Esophagus mucosa (tissue), 1 donor: ENCODE measurements around the gene TMEM198. TPM values are rescaled to one million over a fixed set of nuclear protein-coding genes. Genes with fewer than 3 reads are reported as not detected.
A peak's percentile ranks its signal among the peaks of the same experiment; 100 is the strongest.

Experiments used
- ATAC-seq: fragments of 200-7000 bp; cut with Tn5 transposase; one replicate; pipeline ENCODE4 v1.9.1; 2020
- total RNA-seq: library from RNA; stranded (reverse); gene quantifications from one replicate; pipeline ENCODE4 v1.2.4, GENCODE V29; 2023
- donor health status: DM: yes; HTN: yes; CAD: no.

TMEM198 gene
- total RNA-seq, 1 donor from 2014 or later = 1.2 TPM

DNA sequence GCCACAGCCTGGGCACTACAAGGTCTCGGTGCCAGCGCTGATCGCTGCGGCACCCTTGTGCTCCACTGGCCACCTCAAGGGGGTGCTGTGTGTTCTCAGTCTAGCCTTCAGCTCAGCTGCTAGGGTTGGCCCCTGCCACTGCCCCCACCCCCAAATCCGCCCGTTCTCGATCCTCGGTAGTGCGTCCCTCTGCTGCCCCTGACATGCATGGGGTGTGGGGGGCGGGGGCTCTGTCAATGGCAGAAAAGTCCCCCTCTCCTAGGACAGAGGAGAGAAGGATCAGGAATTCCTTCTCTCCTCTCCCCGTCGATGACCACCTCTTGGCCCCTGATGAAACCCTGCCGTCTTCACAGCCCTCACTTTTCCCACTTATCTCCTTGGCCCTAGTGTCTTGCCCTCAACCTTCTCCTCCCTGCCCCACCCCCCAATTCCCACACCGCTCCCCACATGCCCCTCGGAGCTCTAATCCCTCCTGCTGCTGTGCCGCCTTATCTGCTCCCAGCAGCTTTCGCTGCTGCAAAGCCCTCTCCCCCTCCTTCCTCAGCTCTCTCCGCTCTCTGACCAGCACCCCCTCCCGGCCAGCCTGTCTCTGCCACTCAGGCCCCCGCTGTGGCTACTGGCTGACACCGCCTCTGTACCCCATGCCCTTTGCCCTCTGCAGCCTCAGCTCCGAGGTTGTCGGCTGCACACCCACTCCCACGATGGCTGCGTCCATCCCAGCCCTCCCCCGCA, 33.9 kb upstream of the TMEM198 start:
- peak; percentile 63 for ATAC-seq

DNA sequence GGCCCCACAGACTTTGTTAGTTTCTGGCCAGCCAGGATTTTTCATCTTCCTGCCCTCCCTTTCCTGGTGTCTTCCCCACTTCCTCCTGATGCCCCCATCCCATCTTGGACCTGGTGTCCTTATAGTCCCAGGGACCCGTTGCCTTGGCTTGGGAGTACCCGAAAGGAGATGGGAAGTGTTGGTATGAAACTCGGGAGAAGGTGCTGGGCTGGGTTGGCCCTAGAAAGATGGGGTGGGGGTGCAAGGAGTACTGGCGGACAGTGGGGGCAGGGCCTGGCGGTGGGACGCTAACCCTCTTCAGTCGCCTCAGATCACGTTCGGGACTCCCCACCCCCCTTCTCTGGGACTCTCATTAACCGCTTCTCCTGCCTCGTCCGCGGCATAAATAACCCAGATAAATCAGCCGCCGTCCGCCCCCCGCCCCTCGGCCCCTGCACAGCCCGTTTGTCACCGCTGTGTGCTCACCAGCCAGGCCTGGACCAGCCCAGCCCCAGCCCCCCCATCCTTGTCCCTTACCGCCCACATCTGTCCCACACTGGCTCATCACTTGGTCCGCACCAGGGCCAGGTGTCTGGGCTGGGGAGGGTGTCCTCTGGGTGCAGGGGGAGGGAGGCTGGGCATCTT, 33.2 kb upstream of the TMEM198 start:
- no peak for ATAC-seq

DNA sequence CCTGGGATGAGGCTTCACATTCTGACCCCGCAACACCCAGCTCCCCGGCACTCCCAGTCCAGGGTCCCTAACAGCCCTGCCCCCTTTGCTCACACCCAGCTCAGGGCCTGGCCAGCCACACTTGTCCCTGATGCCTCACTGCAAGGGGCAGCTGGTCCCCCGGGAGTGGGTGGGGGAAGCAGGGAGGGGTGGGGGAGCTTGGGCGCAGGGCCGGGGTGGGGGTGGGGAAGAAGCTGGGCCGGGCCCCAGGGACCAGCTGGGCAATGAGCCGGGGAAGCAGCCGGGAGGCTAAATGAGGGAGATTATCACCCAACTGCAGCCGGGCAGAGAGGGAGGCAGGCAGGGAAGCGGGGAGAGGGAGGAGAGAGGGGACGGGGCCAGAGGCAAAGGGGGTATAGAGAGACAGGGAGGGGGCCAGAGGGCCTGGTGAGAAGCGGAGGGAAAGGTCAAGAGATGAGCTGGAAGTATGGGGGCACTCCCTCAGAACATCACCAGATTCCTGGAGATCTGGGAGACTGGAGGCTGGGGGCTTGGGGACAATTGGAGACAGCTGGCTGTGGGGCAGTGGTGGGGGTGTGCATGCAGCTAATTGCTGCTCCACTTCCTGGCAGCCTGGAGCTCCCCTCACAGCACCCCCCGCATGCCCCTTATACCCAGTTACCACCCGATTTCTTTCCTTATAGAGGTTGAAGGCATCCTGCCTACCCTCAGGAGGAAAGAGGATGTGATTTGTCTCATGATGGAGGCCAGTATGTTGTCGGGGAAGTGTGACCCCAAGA, 32.1 kb upstream of the TMEM198 start:
- no peak for ATAC-seq

DNA sequence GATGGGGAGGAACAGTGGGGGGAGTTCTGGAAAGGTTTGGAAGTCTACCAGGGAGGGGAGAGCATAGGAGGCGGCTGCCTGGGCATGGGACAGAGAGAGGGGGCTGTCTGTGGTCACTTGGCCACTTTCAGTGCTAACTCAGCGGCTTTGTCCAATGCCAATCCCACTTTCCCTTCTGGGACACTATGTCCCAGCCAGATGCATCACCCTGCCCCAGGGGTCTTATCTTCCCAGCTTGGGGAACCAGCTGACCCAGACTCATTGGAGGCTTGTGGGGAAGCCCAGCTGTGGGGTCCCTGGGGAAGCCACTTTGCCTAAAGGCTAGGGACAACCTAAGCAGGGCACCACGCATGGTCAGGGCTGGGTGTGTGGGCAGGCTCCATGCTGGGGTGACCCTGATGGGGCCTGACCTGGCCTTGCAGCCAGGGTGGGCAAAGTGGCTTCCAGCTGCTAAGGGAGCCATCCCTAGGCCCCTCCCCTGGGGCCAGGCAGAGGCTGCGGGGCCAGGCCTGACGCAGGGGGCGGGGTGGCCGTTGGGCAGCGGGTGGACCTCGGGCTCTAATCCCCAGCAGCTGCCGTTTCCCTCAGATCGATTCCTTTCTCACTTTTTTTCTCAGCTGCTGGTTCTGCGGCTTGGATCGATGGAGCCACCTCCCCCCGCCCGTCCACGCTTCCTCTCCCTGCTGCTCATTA, 31.2 kb upstream of the TMEM198 start:
- ATAC-seq = no peak

DNA sequence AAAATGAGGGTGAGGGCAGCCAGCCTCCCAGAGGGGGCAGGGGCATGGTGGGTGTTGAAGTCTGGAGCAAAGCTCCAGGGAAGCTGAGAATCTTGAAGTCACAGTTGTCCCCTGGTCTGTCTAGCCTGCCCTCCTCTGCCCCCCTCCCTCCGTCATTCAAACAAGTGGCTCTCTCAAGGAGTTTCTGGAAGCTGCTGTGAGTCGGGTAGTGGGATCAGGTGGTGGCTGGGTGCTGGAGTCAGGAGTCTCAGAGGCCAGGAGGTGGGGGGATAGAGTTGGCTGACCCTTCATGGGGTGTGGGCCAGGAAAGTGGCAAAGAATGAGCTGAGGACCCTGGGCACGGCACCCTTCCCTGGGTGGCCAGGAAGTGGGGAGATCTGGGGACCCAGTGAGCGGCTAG, 30.0 kb upstream of the TMEM198 start:
- ATAC-seq = no peak

DNA sequence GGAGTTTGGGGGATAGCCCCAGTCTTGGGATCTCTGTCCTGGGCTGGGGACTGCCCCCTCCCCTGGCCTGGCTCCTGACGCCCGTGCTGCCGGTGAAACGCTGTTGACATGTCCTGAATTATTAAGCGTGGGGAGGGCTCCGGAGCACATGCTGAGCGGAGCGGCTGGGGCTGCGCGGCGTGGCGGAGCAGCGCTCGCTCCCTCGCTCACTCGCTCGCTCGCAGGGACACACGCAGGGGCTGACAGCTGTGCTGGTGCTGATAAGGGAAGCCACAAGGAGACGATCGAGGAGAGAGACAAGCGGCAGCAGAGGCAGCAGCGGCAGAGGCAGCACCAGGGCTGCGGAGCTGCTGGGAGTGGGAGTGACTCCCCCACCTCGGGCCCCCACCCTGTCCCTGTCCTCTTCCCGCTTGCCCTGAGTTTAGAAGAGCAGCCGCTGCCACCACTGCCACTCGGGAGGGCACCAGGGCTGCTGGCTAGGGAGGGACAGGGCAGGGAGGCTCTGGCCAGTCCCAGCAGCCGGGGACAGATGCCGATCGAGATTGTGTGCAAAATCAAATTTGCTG, 29.5 kb upstream of the TMEM198 start, which contains the start of gene ASIC4:
Gene ASIC4 (plus strand): TSS at position 287 of the 566 bp plus-strand sequence. CDS start 243 bp downstream, at position 530.
- no peak for ATAC-seq

DNA sequence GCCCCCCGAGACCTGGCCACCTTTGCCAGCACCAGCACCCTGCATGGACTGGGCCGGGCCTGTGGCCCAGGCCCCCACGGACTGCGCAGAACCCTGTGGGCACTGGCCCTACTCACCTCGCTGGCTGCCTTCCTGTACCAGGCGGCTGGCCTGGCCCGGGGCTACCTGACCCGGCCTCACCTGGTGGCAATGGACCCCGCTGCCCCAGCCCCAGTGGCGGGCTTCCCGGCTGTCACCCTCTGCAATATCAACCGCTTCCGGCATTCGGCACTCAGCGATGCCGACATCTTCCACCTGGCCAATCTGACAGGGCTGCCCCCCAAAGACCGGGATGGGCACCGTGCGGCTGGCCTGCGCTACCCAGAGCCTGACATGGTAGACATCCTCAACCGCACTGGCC, 29.0 kb upstream of the TMEM198 start:
- ATAC-seq = no peak

DNA sequence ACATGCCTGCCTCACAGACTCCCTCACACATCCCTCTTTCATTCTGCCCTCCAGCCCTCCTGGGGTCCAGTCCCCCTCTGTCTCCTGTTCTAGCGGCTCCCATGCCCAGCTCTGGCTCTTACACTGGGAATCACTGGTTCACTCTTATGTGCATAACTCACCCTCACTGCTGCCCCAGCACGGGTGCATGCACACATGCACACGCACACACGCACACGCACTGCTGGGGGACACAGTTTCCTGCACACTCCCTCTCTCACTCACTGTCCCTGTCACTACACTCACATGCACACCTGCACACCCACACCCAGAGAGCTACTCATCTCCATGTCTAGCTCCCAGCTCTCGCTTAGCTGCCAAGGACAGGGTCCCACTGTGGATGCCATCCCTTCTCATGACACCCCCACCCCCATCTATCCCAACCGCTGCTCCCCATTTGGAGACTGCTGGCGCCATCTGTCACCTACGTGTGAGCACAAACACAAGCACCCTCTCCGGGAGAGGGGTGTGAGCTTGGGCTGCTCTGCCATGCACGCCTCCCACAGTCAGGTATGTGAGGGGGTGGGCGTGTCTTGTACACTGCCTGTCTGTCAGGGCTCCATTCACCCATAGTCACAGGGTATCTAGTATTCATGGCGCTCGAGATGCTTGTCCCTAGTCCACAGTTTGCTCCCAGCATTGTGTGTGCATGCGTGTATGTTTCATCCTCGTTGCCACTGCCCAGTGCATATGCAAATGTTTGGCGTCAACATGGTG, 27.8 kb upstream of the TMEM198 start:
- ATAC-seq = no peak

DNA sequence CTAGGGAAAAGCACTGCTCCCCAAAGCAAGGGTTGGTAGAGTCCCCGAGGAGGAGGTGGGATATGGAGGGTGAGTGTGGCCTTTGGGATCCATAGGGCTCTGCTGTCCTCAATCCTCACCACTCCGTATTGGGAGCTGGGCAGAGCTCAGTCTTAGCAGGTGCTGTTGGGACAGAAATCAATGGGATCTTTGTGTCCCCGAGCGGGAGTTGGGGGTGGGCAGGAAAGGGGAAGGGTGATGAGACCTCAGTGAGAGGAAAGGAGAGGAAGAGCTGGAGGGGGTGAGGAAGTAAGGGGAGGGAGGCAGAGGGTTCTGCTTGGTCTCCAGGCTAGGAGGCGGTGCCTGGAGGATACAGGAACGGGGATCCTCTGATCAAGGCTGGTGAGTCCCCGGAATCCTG, 26.9 kb upstream of the TMEM198 start:
- no peak for ATAC-seq

DNA sequence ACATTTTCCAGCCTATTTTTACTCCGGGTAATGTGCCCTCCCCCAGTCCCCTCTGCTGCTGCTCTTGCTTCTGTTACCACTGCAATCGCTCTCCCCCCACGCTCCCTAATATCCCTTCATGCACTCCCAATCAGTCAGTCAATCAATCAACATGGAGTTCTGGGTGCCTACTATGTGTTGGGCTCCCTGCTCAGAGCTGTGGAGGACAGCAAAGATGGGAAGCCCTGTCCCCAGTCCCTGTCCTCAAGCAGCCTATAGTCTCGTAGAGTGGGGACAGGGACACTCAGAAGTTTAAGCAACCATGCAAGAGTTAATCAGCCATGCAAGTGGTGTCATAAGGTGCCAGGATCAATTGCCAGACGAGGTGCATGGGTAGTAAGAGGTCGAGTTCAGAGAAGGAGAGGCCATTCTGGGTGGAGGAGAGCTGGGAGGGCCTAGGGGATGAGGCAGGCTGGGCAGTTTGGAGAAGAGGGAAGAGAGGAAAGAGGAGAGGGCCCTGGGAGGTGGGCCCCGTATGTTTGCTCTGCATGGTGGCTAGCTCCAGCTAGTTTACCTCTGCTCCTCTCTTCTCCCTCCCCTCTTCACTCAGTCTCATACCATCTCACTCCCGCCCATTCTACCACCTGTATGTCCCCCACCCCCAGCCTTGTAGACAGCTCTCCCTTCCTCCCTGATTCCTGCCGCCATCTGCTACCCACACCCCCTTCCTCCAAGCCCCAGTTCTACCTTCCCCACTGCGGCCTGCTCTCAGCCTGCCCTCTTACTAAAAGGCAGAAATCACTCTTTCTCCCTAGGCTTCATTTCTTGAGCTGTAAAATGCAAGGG, 25.7 kb upstream of the TMEM198 start:
- no peak for ATAC-seq

DNA sequence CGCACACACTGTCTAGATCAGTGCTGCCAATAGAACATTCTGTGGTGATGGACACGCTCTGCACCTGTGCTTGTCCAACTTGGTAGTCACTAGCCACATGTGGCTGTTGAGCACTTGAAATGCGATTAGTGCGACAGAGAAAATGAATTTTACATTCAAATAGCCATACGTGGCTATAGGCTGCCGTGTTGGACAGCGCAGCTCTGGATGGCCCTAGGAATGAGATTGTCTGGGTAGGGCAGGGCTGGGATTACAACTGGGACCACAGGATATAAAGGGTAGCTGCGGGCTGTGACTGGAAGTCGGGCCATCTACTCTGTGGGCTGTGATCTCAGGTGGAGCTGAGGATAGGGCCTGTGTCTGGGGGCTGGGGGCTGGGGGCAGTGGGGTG, 24.3 kb upstream of the TMEM198 start:
- no peak for ATAC-seq

DNA sequence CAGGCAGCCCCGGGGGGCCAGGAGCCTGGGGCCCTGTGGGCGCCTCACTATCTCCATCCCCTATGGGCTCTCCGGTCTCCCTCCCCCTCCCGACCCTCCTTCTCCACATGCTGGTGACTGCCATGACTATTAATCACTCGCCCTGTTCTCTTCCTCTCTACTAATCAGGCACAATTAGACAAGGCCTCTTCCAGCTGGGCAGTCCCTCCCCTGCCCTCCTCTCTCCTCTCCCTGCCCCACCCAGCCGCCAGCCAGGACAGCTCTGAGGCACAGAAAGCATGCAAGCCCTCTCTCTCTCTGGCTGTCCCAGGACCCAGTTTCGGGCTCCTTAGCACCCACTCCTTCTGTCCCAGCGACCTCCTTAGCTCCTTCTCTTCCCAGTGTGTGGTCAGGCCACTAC, 23.7 kb upstream of the TMEM198 start:
- no peak for ATAC-seq

DNA sequence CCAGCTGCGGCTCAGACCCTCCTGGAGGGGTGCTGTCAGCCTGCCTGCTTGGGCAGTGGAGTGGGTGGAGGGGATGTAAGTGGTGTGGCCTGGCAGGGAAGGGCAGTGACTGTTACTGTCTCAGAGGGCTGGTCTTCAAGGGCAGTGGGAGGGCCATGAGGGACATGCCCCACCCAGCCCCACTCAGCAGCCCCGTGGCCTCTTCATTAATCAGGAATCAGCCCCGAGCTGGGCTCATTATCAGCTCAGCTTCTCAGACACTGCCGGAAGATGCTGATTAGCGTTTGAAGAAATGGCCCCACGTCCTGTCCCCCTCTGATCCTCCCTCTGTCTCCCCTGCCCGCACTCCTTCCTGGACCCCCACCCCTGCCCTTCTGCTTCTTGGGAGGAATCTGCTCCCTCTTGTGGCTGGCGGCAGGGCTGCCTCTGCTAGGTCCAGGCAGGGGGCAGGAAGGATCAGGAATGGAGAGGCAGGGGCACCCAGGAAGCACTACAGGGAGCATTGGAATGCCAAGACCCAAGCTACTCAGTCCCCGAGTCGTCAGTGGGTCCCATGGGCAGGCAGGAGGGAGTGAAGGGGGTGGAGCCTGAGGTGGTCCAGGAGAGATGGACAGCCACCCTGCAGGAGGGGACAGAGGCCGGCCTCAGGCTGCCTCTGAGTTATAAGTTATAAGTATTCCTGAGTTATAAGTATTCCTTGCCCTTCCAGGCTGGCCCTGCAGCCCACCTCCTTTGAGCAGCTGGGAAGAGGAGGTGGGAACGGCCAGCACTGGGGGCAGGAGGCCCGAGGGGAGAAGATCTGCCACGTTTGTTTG, 22.6 kb upstream of the TMEM198 start:
- no peak for ATAC-seq

DNA sequence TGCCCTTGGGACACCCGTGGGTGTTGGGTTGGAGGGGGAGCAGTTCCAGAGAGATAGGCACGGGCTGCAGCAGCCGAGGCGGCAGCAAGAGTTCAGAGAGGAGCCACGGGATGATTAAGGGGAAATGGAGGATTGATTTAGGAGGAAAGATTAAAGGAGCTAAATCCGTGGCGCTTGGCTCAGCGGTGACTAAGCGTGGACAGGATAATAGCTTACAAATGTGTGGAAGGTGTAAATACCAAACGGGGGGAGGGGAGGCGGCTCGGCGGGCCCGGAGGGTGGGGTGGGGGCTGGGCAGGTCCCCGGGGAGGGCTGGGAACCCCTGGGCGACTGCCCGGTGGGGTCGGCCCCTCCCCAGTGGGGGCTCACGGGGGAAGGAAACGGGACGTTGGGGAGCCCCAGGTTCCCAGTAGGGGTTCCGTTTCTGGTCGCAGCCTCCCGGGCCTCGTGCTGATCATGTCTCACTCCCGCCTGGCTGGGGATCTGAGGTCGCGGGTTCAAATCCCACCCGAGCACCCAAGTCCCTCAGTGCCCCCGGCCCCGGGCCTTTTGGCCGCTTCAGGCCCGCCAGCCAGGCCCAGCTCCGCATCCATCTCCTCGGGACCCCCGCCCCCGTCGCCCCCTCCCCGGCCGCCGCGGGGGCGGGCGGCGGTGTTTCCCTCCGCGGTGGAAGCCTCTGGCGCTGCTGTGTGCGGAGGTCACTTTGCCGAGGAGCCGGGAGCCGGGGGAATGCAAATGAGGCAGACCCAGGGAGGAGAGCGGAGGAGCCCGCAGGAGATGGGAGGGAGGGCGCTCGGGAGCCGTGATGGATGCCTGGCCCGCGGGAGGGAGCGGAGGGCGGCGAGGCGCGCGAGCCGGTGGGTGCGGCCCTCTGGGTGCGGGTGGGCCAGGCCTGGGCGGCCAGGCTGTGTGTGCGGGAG, 21.5 kb upstream of the TMEM198 start:
- peak; percentile 66 for ATAC-seq

DNA sequence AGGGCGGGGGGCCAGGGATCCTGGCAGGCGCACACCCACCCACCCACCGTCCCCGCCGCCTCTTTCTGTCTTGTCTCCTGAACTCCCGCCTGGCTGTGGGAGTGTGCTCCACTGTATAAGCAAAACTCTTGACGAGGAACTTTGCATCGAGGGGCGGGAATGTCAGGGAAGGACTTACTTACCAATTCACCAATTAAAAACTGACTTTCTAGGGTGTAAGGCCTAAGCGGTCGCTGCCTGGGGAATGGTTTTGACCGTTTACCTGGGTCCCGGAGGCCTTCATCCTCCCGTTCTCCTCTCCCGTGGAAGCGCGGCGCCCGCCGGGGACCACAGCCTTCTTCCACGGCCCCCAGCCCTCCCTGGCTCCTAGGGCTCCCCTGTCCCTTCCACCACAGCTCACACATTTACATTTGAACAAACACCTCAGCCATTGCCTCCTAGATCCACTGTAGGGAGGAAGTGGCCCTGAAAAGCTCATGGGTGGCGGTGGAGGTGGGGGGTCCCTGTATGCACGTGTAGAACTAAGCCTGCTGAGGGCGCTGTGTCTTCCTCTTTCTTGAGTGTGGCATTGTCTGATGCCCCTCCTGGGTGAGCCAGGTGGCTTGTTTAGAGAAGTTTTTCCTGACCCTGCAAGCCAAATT, 20.7 kb upstream of the TMEM198 start:
- ATAC-seq = no peak

DNA sequence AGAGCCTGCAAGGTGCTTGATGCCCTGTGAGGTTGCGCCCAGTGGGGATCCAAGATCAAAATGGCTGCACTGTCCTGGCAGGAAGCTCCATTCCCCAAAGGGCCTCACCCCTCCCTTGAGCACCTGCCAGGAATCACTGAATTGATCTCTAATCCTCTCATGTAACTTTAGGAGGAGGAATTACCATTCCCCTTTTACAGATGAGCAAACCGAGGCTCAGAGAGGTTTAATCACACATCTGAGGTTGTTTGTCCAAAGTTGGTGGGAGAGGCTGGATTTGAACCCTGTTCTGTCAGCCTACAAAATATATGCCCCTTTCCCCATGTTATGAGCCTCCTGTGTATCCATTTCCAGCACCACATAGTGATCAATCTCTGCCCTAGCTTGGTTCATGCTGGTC, 19.0 kb upstream of the TMEM198 start:
- no peak for ATAC-seq

DNA sequence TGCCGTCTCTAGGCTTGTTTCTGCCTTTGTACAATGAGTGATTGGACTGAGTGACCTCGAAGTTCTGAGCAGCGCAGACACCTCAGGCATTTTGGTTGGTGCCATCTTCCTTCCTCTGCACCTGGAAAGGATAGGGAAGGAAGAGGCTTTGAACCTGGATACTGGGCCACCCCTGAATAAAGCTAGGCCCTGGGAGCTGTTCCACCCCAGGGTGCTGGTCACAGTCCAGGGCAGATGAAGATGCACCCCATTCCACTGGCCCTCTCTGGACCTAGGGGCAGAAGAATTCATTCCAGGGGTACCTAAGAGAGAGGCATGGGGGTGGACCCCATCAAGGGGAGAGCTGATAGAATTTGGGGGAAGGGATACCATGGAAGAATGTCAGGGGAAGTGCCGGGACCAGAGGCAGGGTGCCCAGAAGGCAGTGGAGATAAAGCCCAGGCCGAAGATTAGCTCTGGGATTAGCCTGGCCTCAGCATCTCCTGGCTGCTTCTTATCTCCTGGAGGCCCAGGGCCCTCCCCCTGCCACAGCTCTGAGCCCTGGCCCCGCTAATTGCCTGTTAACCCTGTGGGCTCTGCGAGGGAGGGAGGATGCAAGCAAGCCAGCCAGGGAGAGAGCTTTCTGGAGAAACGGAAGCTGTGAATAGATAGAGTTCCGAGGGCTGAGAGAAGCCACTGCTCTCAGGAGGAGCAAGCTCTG, 18.1 kb upstream of the TMEM198 start:
- no peak for ATAC-seq
